Hepatocyte (in vitro differentiated cells): ENCODE measurements around the gene GLA.

Experiments used
- CTCF ChIP-seq: fragments of 200-600 bp; sonication (generic); IDR thresholded peaks from 2 replicates; pipeline ENCODE4 v1.5.1; 2016; ENCODE audit warnings: antibody characterized with exemption, mild to moderate bottlenecking; ENCODE audit not compliant: poor library complexity
- EZH2 ChIP-seq: fragments of 200-600 bp; sonication (generic); IDR thresholded peaks from 2 replicates; pipeline ENCODE4 v1.6.1; 2016; ENCODE audit warnings: antibody characterized with exemption, mild to moderate bottlenecking, borderline replicate concordance
- EZH2phosphoT487 ChIP-seq: fragments of 200-600 bp; sonication (generic); IDR thresholded peaks from one replicate; pipeline ENCODE4 v1.6.1; 2018; ENCODE audit warnings: antibody characterized with exemption, mild to moderate bottlenecking, low read depth, moderate library complexity; ENCODE audit not compliant: unreplicated experiment, severe bottlenecking

DNA sequence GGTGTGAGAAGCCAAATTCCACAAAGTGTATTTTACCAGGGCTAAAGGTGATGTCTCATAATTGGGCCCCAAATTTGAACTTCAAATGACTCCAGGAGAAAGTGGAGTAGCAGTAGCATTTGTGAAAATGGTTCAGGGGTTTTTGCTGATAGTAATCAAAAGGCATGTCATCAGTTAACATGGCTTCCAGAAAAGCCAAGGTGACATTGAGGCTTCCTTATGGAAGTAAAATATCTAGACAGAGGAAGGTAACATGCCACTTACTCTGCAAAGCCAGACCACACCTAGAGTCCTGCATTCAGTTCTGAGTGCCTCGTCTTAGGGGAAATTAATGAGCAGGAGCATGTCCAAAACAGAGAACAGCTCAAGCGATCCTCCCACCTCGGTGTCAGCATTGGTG lies 19.1 kb downstream of the GLA start:
- no peak for TF ChIP-seq EZH2phosphoT487
- TF ChIP-seq CTCF = no peak
- TF ChIP-seq EZH2 = no peak
